ENCODE results near the gene DEGS2. TPM values are rescaled to one million over a fixed set of nuclear protein-coding genes. Genes with fewer than 3 reads are reported as not detected.
A peak's percentile ranks its signal among the peaks of the same experiment; 100 is the strongest.

DEGS2 gene
- total RNA-seq, 1 experiment from 2014 or later, result 0.07 TPM

DNA sequence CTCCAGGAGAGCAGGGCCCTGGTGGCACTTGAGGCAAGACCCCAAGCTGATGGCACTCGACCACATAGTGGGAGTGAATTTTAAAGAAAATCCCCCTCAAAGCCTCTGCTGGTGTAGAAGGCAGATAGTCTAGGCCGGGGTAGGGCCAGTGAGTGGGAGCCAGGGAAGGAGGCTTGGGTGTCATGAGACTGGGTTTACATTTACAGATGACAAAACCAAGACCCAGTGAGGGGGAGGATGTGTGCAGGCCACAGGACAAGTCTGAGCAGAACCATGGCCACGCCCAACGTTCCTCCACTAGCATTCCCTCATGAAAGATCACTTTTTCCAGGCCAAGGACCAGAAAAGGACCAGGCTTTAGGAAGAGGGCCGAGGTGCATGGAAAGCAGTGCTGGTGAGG, 52.2 kb downstream of the DEGS2 start:
- no TSS peak for BruUV-seq (replicated peaks)
- TF ChIP-seq, protein P1, sequence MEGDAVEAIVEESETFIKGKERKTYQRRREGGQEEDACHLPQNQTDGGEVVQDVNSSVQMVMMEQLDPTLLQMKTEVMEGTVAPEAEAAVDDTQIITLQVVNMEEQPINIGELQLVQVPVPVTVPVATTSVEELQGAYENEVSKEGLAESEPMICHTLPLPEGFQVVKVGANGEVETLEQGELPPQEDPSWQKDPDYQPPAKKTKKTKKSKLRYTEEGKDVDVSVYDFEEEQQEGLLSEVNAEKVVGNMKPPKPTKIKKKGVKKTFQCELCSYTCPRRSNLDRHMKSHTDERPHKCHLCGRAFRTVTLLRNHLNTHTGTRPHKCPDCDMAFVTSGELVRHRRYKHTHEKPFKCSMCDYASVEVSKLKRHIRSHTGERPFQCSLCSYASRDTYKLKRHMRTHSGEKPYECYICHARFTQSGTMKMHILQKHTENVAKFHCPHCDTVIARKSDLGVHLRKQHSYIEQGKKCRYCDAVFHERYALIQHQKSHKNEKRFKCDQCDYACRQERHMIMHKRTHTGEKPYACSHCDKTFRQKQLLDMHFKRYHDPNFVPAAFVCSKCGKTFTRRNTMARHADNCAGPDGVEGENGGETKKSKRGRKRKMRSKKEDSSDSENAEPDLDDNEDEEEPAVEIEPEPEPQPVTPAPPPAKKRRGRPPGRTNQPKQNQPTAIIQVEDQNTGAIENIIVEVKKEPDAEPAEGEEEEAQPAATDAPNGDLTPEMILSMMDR (IDR thresholded peaks at IDR 0.05; ENCODE audit: unreplicated experiment), result no peak
- H3K4me1 Mint-ChIP-seq (ENCODE audit: insufficient read depth, unreplicated experiment), result peaks cover 44% of the 10 kb centered on the region
- peak; percentile 87 for DNase-seq (ENCODE audit: unreplicated experiment)
- H3K9me3 Mint-ChIP-seq (ENCODE audit: unreplicated experiment), result no peaks in the 10 kb centered on the region
- POLR2A ChIA-PET, result interaction anchor here (0.8 to 3.0 kb wide), 10 partner anchors 11 to 126 kb away, joined by 3 to 21 read pairs (median 5); no protein-coding TSS in a partner anchor
- peak overlapping the region; percentile 43 for H3K4me3 Mint-ChIP-seq (ENCODE audit: unreplicated experiment)
- intact Hi-C loops (cut with micrococcal nuclease), result no loop called here
- CTCF ChIA-PET, result interaction anchor here (0.5 to 10.9 kb wide), 25 partner anchors 7 to 160 kb away, joined by 3 to 188 read pairs (median 7); no protein-coding TSS in a partner anchor
- H3K36me3 Mint-ChIP-seq (ENCODE audit: insufficient read depth, unreplicated experiment), result no peaks in the 10 kb centered on the region
- H3K27me3 Mint-ChIP-seq (ENCODE audit: insufficient read depth, unreplicated experiment), result no peaks in the 10 kb centered on the region
- H3K27ac Mint-ChIP-seq (ENCODE audit: low read depth, unreplicated experiment), result peak overlapping the region; percentile 70

- H3K4me1 Mint-ChIP-seq (ENCODE audit: insufficient read depth, unreplicated experiment), result peaks cover 44% of the 10 kb centered on the region
- H3K36me3 Mint-ChIP-seq (ENCODE audit: insufficient read depth, unreplicated experiment), result no peaks in the 10 kb centered on the region
- H3K4me3 Mint-ChIP-seq (ENCODE audit: unreplicated experiment), result no peak overlapping the region
- DNase-seq (ENCODE audit: unreplicated experiment), result no peak
- no peaks in the 10 kb centered on the region for H3K9me3 Mint-ChIP-seq (ENCODE audit: unreplicated experiment)
- ChIA-PET POLR2A (interaction anchor here (0.8 to 2.7 kb wide), 4 partner anchors 10 to 75 kb away, joined by 3 to 18 read pairs (median 6); no protein-coding TSS in a partner anchor), CTCF (interaction anchor here (0.5 to 10.9 kb wide), 6 partner anchors 9 to 152 kb away, joined by 3 to 188 read pairs (median 4); no protein-coding TSS in a partner anchor)
- intact Hi-C loops (cut with micrococcal nuclease), result no loop called here
- TF ChIP-seq, protein P1 (IDR thresholded peaks at IDR 0.05; ENCODE audit: unreplicated experiment), result no peak
- no peaks in the 10 kb centered on the region for H3K27me3 Mint-ChIP-seq (ENCODE audit: insufficient read depth, unreplicated experiment)
- H3K27ac Mint-ChIP-seq (ENCODE audit: low read depth, unreplicated experiment), result no peak overlapping the region
- no TSS peak for BruUV-seq (replicated peaks)
Measured at GRCh38 chr14:100106250-100107112, 53.0 kb downstream of the DEGS2 start.

GRCh38 chr14:100105357-100106169, 53.9 kb downstream of the DEGS2 start:
- intact Hi-C loops (cut with micrococcal nuclease), result no loop called here
- H3K4me3 Mint-ChIP-seq (ENCODE audit: unreplicated experiment), result no peak overlapping the region
- no TSS peak for BruUV-seq (replicated peaks)
- no peak overlapping the region for H3K27ac Mint-ChIP-seq (ENCODE audit: low read depth, unreplicated experiment)
- H3K36me3 Mint-ChIP-seq (ENCODE audit: insufficient read depth, unreplicated experiment), result no peaks in the 10 kb centered on the region
- H3K9me3 Mint-ChIP-seq (ENCODE audit: unreplicated experiment), result no peaks in the 10 kb centered on the region
- ChIA-PET CTCF (interaction anchor here (0.6 to 10.9 kb wide), 7 partner anchors 22 to 469 kb away, joined by 3 to 188 read pairs (median 4); no protein-coding TSS in a partner anchor), POLR2A (interaction anchor here (0.8 to 1.9 kb wide), 4 partner anchors 9 to 75 kb away, joined by 3 to 6 read pairs (median 6); no protein-coding TSS in a partner anchor)
- no peak for DNase-seq (ENCODE audit: unreplicated experiment)
- TF ChIP-seq, protein P1 (IDR thresholded peaks at IDR 0.05; ENCODE audit: unreplicated experiment), result no peak
- no peaks in the 10 kb centered on the region for H3K27me3 Mint-ChIP-seq (ENCODE audit: insufficient read depth, unreplicated experiment)
- H3K4me1 Mint-ChIP-seq (ENCODE audit: insufficient read depth, unreplicated experiment), result peaks cover 44% of the 10 kb centered on the region

Measured in MCF 10A (cell line).